GM12874 (cell line): ENCODE data around the gene POLD1.

Experiments
- TF ChIP-seq, protein P1 (sequence below): IDR thresholded peaks from 2 replicates; pipeline ENCODE4 v1.5.1; 2011; ENCODE audit warnings: low read depth, mild to moderate bottlenecking, control low read depth, low read length, moderate library complexity; ENCODE audit not compliant: insufficient read depth

The POLD1 gene

DNA sequence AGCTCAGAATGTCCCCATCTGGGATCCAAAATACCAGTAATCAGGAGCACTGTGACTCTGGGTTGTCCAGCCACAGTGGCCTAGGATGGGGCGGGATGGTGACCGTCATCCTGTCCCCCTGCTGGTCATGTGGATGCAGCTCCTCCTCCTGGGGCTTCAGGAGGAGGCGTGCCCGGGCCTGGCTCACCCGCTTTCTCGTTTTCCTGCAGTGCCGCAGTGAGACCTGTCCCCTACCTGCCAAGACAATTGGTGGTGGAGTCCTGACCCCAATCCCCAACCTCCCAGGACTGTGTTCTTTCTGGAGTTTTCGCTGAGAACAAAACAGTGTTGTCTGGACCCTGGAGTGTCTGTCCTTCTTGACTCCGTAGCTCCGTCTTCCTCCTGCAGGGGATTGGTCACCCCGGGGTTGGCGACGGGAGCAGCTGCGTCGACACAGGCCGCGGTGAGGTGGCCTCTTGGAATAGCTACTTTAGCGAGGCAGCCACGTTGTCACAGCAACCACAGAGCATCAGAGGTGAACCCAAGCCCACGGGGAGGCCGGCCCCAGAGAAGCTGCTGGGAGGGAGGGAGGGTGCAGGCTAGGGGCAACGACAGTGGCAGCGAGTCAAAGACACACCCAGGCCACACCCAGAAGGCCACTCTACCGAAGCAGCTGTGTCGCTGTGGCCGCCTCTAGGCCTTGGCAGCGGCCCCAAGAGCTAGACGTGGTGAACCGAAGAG lies 82.0 kb downstream of the POLD1 start:
- TF ChIP-seq, protein P1, sequence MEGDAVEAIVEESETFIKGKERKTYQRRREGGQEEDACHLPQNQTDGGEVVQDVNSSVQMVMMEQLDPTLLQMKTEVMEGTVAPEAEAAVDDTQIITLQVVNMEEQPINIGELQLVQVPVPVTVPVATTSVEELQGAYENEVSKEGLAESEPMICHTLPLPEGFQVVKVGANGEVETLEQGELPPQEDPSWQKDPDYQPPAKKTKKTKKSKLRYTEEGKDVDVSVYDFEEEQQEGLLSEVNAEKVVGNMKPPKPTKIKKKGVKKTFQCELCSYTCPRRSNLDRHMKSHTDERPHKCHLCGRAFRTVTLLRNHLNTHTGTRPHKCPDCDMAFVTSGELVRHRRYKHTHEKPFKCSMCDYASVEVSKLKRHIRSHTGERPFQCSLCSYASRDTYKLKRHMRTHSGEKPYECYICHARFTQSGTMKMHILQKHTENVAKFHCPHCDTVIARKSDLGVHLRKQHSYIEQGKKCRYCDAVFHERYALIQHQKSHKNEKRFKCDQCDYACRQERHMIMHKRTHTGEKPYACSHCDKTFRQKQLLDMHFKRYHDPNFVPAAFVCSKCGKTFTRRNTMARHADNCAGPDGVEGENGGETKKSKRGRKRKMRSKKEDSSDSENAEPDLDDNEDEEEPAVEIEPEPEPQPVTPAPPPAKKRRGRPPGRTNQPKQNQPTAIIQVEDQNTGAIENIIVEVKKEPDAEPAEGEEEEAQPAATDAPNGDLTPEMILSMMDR: peak; percentile 24; the same call in 1 of the 2 replicates

DNA sequence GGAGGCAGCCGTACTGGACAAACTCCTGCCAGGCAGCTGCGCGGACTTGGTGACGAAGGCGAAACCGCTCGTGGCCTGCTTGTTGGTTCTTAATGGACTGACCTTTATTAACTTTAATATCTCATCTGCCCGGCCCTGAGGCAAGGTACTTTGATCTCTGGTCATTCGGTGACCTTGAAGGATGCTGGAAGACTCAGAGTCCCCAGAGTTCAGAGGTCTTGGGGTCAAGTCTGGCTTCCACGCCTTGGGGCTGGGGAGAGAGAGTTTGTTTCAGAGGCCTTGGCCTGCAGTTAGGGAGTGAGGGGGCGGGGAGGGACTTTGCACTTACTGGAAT lies 82.5 kb downstream of the POLD1 start:
- TF ChIP-seq, protein P1: no peak

DNA sequence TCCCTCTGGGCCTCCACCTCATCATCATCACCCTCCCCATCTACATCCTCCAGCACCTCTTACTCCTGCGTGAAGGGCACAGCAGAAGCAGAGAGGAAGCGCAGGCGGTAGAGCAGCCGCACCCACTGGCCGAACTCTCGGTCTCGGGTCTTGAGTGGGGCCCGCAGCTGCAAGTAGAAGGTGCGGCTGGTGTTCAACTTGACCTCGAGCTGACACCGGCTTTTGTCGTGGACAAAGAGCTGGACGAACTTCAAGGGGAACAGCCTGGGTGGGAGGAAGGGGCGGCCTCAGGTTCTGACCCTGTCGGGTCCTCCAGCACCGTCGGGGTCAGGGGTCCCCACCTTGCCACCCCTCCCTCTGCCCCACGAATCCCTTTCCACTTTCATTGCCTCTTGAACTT lies 83.4 kb downstream of the POLD1 start:
- TF ChIP-seq, protein P1: no peak
